Progenitor cell of endocrine pancreas (in vitro differentiated cells): Measurements from ENCODE around the gene RAPGEF2. TPM values are rescaled to one million over a fixed set of nuclear protein-coding genes. Genes with fewer than 3 reads are reported as not detected.

Experiments
- DNase-seq: peaks from one replicate; pipeline ENCODE4 v3.0.0; 2021; ENCODE audit warnings: low spot score; ENCODE audit not compliant: unreplicated experiment
- H3K27ac Mint-ChIP-seq: 2 replicates; pipeline ENCODE4 v1.8.0; 2021; ENCODE audit warnings: mild to moderate bottlenecking, moderate library complexity, mixed read lengths
- H3K27me3 Mint-ChIP-seq: 2 replicates; pipeline ENCODE4 v1.8.0; 2021; ENCODE audit warnings: mixed read lengths
- H3K36me3 Mint-ChIP-seq: 2 replicates; pipeline ENCODE4 v1.8.0; 2022; ENCODE audit warnings: mixed read lengths; ENCODE audit not compliant: insufficient read depth
- H3K4me1 Mint-ChIP-seq: 2 replicates; pipeline ENCODE4 v1.8.0; 2021; ENCODE audit warnings: low read depth, mixed read lengths
- H3K4me3 Mint-ChIP-seq: 2 replicates; pipeline ENCODE4 v1.8.0; 2021; ENCODE audit warnings: low read depth, mild to moderate bottlenecking, moderate library complexity, mixed read lengths
- H3K9me3 Mint-ChIP-seq: 2 replicates; pipeline ENCODE4 v1.8.0; 2021; ENCODE audit warnings: low read depth, mixed read lengths
- CTCF ChIP-seq: fragments of 200-600 bp; sonication (generic); IDR thresholded peaks from one replicate; pipeline ENCODE4 v1.5.0; 2021; ENCODE audit warnings: antibody characterized with exemption, mild to moderate bottlenecking; ENCODE audit not compliant: unreplicated experiment
- total RNA-seq: library from RNA; stranded (reverse); gene quantifications from 2 replicates; pipeline ENCODE4 v1.2.1, GENCODE V29; 2021

Gene RAPGEF2
- total RNA-seq, 1 donor from 2014 or later: 68.9 TPM

GRCh38 chr4:159287767-159288166 lies 184.9 kb downstream of the RAPGEF2 start:
- Mint-ChIP-seq H3K27ac (no peak overlapping the region), H3K36me3 (peaks cover 1% of the 10 kb centered on the region), H3K27me3 (no peaks in the 10 kb centered on the region), H3K4me1 (peaks cover 9% of the 10 kb centered on the region), H3K9me3 (no peaks in the 10 kb centered on the region), H3K4me3 (no peak overlapping the region)
- no peak for DNase-seq
- TF ChIP-seq CTCF: no peak

- no peak for DNase-seq
- Mint-ChIP-seq H3K27me3 (no peaks in the 10 kb centered on the region), H3K36me3 (peaks cover 1% of the 10 kb centered on the region), H3K4me3 (no peak overlapping the region), H3K27ac (peak overlapping the region; percentile 22), H3K9me3 (no peaks in the 10 kb centered on the region), H3K4me1 (peaks cover 1% of the 10 kb centered on the region)
- TF ChIP-seq CTCF: no peak
Measured at GRCh38 chr4:159289682-159290081, 186.8 kb downstream of the RAPGEF2 start.

GRCh38 chr4:159290321-159291030 lies 187.6 kb downstream of the RAPGEF2 start:
- H3K27ac Mint-ChIP-seq: peak overlapping the region; percentile 22
- DNase-seq: no peak
- H3K9me3 Mint-ChIP-seq: no peaks in the 10 kb centered on the region
- TF ChIP-seq CTCF: no peak
- no peaks in the 10 kb centered on the region for H3K27me3 Mint-ChIP-seq
- peaks cover 1% of the 10 kb centered on the region for H3K36me3 Mint-ChIP-seq
- H3K4me3 Mint-ChIP-seq: no peak overlapping the region
- peaks cover 1% of the 10 kb centered on the region for H3K4me1 Mint-ChIP-seq

- Mint-ChIP-seq H3K36me3 (peaks cover under 1% of the 10 kb centered on the region), H3K27me3 (no peaks in the 10 kb centered on the region), H3K27ac (no peak overlapping the region), H3K4me1 (peaks cover 1% of the 10 kb centered on the region), H3K4me3 (no peak overlapping the region), H3K9me3 (no peaks in the 10 kb centered on the region)
- TF ChIP-seq CTCF: no peak
- DNase-seq: no peak
Measured at GRCh38 chr4:159291176-159291575, 188.3 kb downstream of the RAPGEF2 start.

GRCh38 chr4:159292137-159292896 lies 189.4 kb downstream of the RAPGEF2 start:
- no peaks in the 10 kb centered on the region for H3K9me3 Mint-ChIP-seq

More at GRCh38 chr4:159292137-159292896, 189.4 kb downstream of the RAPGEF2 start:
- Mint-ChIP-seq H3K4me3 (no peak overlapping the region), H3K36me3 (no peaks in the 10 kb centered on the region), H3K27me3 (no peaks in the 10 kb centered on the region), H3K4me1 (peaks cover 5% of the 10 kb centered on the region), H3K27ac (no peak overlapping the region)
- no peak for DNase-seq
- TF ChIP-seq CTCF: peak; percentile 10
